ENCODE data around the gene GADD45B. TPM values are rescaled to one million over a fixed set of nuclear protein-coding genes. Genes with fewer than 3 reads are reported as not detected.
A peak's percentile ranks its signal among the peaks of the same experiment; 100 is the strongest.
"Not testable (repeated sequence)": the region's sequence is repeated elsewhere in the genome, so short reads cannot be mapped to it uniquely, and the experiment has no call there.

The GADD45B gene
- total RNA-seq, 1 experiment from 2014 or later = 44.2 TPM

DNA sequence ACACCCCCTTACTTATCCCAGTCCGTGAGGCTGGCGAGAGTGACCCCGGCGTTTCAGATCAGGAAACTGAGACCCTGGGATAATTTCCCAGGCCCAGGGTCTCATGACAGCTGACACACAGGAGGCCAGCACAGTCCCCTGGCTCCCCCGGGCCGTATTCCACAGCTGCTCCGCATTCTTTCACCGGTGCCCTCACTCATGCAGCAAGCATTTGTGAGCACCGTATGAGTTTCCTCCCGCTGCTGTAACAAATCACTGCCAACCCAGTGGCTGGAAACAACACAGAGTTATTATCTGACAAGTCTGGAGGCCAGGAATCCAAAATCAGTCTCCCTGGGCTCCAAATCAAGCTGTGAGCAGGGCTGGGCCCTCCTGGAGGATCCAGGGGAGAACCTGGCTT is 21.3 kb downstream of the GADD45B start:
- no peak for DNase-seq (ENCODE audit: low spot score)
- in situ Hi-C loops (cut with HindIII; ENCODE audit: low sequenced_read_pairs) = no loop called here

DNA sequence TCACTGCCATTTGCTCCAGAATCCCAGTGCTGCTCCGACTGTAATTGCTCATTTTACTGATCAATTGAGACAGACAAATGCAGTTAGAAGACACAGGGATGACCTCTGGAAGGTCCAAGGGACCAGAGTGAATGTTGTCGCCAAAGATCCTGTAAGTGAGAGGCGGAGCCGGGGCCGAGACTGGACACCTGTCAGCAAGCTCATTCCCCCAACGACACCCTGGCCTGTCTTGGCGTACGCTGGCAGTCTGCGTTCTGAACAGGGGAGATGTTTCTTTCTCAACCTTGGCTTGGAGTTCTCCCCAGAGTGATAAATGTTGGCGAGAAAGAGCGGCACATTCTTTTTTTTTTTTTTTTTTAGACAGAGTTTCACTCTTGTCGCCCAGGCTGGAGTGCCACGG is 24.2 kb downstream of the GADD45B start:
- in situ Hi-C loops (cut with HindIII; ENCODE audit: low sequenced_read_pairs) = no loop called here
- no peak for DNase-seq (ENCODE audit: low spot score)

DNA sequence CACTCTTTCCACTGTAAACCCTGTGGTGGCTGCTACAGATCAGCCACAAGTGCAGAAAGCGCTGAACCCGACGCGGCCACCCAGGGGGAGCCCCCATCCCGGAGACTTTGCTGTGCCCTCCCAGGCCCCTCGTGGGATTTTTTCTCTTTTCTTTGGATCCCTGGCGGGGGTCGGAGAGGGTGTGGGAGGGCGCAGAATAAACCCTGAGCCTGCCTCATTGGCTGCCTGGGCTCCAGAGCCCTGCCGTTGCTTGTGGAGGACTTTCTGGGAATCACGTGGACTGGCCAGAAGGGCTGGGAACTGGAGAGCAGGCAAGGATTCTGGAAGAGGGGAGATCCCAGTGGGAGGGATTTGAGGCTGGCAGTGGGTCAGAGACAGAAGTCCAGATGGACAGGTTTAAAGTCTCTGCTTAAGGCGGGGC is 24.9 kb downstream of the GADD45B start:
- in situ Hi-C loops (cut with HindIII; ENCODE audit: low sequenced_read_pairs) = no loop called here
- DNase-seq (ENCODE audit: low spot score) = peak; percentile 56

DNA sequence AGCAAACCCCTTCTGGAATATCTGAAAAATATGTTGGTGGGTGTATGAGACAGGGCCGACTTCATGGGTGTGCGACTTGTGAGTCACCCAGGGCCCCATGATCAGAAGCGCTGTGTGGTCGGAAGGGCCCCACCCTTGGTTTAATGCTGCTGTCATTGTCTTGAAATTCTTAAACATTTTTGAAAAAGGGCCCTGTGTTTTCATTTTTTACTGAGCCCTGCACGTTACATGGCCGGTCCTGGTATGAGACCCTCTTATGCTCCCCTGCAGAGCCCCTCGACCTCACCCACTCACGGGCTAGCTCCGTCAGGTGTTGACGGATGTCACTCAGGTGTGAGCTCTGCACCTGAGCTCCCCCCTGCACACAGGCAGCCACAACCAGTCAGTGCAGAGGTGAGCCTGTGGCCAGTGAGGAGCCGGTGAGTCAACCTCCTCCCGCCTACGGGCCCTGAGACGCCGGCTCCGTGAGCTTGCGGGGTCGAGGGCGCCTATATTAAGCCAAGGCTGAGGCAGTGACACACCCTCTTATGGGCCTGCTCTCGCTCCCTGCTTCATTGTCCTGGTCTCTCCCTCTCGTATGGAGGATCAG is 27.7 kb downstream of the GADD45B start:
- no peak for DNase-seq (ENCODE audit: low spot score)
- in situ Hi-C loops (cut with HindIII; ENCODE audit: low sequenced_read_pairs) = no loop called here

DNA sequence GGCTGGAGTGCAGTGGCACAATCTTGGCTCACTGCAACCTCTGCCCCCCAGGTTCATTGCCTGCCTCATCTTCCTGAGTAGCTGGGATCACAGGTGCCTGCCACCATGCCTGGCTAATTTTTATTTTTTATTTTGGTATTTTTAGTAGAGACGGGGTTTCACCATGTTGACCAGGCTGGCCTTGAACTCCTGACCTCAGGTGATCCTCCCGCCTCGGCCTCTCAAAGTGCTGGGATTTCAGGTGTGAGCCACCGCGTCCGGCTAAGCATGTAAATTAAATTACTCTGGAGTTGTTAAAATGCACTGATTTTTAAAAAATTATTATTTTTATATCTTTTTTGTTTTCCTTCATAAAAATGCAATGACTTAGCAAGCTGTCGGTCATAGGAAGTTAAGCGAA is 30.7 kb downstream of the GADD45B start:
- DNase-seq (ENCODE audit: low spot score); in situ Hi-C loops (cut with HindIII; ENCODE audit: low sequenced_read_pairs): not testable (repeated sequence)

DNA sequence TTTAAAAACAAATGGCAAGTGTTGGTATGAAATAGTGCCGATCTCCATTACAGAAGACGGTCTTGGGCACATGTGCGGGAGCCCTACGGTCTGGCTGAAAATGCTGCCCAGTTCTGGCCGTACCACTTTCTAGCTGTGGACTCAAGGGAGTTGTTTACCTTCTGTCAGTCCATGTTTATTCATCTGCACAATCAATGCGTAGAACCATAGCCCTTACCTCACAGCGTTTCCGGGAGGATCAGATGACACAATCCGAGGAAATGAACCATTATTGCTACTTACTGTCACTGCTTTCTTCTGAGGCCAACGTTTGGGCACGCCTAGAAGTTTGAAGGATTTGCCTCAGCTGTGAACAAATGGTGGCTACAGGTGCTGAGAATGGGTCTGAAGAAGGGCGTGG is 31.2 kb downstream of the GADD45B start:
- no peak for DNase-seq (ENCODE audit: low spot score)
- in situ Hi-C loops (cut with HindIII; ENCODE audit: low sequenced_read_pairs) = no loop called here

DNA sequence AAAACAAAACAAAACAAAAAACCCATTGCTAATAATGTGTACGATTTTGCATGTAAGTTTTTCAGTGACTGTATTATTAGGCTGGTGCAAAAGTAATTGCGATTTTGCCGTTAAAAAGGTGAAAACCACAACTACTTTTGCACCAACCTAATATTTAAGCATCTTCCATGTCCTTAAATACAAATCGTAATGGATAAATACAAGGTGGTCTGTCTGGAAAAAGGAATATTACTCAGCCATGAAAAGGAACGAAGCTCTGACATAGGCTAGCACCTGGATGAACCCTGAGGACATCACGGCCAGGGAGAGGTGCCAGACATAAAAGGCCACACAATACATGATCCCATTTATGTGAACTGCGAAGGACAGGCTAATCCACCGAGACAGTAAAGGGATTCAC is 33.2 kb downstream of the GADD45B start:
- DNase-seq (ENCODE audit: low spot score) = no peak
- in situ Hi-C loops (cut with HindIII; ENCODE audit: low sequenced_read_pairs) = no loop called here

DNA sequence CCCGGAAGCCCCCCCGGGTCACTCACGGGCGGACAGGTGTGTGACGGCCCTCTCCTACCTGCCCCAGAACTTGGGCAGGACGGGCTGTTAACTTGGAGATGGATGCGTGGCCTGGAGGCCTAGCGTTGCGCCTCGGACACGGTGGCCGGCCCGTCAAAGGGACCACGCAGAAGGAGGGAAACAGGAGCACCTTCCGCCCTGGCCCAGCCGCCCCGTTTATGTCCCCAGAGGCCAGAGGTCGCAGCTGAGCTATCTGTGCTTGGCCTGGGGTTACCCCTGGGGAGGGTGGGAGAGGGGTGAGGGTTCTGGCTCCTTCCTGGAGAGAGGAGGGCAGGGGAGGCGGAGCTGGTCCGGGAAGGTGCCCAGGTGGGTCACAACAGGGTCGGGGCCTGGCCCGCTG is 35.6 kb downstream of the GADD45B start:
- DNase-seq (ENCODE audit: low spot score) = no peak
- in situ Hi-C loops (cut with HindIII; ENCODE audit: low sequenced_read_pairs) = no loop called here

DNA sequence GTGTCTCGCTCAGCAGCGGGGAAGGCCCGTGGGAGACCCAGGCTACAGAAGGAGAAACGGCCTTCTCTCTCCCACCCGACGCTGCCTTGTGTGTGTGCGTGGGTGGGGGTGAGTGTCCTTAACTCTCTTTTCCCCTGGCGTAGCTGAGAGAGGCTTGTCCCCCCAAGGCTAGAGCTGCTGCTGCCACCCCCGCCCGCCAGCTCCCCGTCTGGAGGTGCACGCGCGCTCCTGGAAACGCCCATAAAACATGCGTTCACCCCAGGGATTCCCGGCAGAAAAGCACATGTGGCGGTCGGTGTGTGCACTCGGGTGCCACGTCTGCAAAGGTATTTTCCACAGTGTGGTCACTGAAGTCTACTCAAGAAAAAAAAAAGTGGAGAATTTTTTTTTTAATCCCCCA is 36.1 kb downstream of the GADD45B start:
- DNase-seq (ENCODE audit: low spot score) = no peak
- in situ Hi-C loops (cut with HindIII; ENCODE audit: low sequenced_read_pairs) = no loop called here

DNA sequence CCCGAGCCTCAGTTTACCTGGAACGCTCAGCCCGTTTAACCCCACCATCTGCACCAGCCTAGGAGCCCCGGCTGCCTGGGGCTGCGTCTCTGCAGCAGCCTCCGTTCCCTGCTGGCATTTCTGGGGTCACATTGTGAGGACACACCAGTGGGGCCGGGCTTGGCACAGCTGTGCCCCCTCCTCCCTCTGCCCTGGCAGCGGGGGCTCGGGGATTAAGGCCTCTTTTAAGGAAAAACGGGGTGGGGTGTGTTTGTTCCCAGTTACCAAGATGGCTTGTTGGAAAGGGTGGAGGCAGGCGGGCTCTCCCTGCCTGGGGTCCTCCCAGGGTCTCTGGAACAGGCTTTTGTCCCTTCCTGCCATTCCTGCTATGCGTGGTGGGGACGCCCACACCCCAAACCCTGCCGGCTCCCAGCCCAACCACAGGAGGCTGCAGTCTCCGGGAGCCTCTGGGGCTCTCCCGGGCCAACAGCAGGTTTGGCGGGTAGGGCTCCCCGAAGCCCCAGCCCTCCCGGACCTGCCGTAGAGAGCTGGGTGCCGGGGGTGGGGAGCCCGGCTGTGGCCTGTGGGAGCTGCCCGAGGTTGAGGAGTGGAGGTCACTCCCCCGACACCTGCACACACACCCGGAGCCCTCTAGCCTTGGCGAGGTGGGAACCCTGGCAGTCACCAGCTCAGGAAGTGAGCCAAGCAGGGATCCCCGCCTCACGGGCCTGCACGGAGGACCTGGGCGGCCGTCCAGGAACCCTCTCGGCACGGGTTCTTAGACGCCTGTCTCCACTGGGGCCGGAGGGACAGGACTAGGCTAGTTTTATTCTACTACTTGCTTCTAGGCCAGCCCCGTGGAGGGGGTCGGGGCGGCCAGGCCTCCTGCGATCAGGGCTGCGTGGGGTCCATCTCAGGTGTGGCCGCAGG is 36.9 kb downstream of the GADD45B start:
- no peak for DNase-seq (ENCODE audit: low spot score)
- in situ Hi-C loops (cut with HindIII; ENCODE audit: low sequenced_read_pairs) = no loop called here

DNA sequence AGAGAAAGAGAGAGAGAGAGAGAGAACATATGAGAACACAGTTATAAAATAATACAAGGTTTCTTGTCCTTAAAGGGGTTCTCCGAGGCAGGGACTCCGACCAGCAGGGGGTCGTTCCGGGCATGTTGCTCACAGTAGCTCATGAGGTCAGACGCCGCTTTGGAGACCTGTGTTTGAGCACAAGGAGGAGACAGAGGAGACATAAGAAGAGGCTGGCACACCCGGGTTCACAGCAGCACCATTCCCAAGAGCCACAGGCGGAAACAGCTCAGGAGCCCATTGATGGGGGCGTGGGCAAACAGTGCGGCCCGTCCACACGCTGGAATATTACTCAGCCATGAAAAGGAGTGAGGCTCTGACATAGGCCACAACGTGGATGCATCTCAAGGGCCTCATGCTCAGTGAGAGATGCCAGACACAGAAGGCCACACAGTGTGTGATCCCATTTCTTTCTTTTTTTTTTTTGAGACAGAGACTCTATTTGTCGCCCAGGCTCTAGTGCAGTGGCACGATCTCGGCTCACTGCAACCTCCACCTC is 39.1 kb downstream of the GADD45B start:
- in situ Hi-C loops (cut with HindIII; ENCODE audit: low sequenced_read_pairs) = no loop called here
- no peak for DNase-seq (ENCODE audit: low spot score)

DNA sequence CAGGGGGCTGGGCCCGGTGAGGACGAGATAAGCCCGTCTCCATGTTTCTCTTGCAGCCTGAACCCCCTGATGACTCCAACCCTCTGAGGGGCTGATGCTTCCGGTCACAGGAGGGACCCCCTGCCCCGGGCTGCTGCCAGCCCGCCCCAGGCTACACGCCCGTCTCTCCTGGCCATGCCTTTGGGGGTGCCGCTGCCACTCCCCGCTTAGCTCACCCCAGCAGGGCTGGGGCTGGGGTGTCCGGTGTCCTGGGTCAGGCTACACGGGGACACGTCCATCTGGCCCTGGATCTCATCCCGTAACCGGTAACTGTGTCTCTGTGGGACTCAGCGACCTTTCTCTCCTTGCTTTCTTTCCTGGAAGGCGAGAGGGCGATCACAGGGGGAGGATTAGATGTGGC is 40.8 kb downstream of the GADD45B start:
- DNase-seq (ENCODE audit: low spot score) = no peak
- in situ Hi-C loops (cut with HindIII; ENCODE audit: low sequenced_read_pairs) = no loop called here

DNA sequence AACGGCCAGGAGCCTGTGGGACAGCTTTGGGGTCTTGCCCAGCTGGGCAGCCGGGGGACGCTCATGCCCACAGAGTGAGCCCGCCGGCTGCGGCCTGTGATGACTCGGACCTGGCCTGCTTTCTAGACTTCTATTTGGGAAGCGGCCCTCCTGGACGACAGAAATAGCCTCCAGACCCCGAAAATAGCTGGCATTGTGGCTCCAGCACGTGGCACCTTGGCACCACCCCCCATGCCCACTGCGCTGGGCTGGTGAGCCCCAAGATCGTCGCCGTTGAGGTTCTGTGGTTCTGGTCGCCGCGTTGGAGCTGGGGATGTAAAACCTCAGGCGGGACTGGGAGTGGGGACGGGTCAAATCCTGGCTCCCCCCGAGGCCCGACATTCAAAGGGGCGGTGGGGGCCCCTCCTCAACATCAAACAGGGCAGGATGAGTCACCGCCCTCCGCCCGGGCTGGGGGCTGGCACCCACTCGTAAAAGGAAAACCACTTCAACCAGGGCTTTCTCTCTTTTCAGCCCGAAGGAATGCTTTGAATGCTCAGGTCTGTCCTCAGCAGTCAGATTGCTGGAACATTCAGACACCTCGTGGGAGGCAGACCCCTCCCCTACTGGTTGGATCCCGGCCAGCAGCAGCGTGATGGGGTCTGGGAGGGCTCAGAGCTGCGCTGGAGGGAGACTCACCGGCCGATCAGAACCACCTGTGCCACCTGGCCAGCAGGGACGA is 42.1 kb downstream of the GADD45B start:
- DNase-seq (ENCODE audit: low spot score) = no peak
- in situ Hi-C loops (cut with HindIII; ENCODE audit: low sequenced_read_pairs) = no loop called here

DNA sequence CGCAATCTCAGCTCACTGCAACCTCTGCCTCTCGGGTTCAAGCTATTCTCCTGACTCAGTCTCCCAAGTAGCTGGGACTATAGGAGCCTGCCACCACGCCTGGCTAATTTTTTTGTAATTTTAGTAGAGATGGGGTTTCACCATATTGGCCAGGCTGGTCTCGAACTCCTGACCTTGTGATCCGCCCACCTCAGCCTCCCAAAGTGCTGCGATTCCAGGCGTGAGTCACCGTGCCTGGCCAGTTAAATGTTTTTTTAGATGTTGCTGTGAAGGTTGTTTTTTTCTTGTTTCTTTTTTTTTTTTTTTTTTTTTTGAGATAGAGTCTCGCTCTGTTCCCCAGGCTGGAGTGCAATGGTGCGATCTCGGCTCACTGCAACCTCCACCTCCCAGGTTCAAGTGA is 42.9 kb downstream of the GADD45B start:
- DNase-seq (ENCODE audit: low spot score); in situ Hi-C loops (cut with HindIII; ENCODE audit: low sequenced_read_pairs): not testable (repeated sequence)

DNA sequence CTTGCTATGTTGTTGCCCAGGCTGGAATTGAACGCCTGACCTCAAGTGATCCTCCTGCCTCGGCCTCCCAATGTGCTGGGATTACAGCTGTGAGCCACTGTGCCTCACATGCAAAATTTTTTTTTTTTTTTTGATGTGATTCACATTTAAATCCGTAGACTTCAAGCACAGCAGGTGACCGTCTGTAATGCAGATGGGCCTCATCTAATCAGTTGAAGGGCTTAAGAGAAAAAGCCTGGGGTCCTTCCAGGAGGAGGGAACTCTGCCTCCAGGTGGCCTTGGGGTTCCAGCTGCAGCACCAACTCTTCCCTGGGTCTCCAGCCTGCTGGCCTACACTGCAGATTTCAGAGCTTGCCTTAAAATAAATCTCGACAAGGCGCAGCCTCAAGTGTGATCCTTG is 43.6 kb downstream of the GADD45B start:
- DNase-seq (ENCODE audit: low spot score) = no peak
- in situ Hi-C loops (cut with HindIII; ENCODE audit: low sequenced_read_pairs) = no loop called here

DNA sequence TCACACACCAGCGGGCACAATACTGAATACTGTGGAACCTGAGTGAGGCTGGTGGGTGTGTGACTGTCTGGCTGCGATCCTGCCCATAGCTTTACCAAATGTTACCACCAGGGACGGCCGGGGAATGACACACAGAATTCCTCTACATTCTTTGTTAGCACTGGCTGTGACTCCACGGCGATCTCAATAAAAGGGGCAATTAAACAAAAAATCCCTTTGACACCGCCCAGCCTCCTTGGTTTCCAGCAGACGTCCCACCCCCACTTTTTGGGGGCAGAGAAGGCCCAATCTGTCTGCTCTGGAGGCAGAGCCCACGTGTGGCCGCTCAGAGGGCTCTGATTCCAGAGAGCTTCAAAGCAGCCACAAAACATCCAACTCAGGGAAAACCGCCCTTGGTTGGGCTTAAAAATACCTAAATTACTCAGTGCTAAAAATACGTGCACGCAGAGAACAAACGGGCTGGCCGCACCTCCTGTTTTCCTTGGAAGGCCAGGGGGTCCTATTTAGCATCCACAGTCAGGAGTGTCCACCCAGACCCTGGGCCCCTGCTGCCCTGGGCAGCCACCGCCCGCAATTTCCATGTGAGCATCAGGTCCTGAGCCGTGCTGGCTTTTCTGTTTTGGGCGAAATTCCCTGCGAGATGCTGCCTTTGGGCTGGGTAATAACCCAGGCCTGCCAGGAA is 47.8 kb downstream of the GADD45B start:
- in situ Hi-C loops (cut with HindIII; ENCODE audit: low sequenced_read_pairs) = no loop called here
- DNase-seq (ENCODE audit: low spot score) = peak; percentile 61

DNA sequence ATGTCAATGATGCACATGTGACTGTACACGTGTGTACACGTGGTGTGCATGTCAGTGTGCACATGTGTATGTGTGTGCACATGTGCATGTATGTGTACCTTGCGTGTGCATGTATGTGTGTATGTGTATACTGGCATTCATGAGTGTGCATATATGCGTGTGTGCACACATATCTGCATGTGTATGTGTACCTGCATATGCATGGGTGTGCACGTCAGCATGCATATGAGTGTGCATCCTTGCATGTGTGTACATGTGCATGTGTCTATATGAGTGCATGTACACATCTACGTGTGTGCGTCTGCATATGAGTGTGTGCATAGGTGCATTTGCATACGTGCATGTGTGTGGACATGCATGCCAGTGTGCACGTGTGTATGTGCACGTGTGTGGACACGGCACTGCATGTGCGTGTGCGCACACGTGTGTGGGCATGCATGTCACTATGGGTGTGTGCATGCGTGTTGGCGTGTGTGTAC is 48.5 kb downstream of the GADD45B start:
- in situ Hi-C loops (cut with HindIII; ENCODE audit: low sequenced_read_pairs) = no loop called here
- DNase-seq (ENCODE audit: low spot score) = no peak

DNA sequence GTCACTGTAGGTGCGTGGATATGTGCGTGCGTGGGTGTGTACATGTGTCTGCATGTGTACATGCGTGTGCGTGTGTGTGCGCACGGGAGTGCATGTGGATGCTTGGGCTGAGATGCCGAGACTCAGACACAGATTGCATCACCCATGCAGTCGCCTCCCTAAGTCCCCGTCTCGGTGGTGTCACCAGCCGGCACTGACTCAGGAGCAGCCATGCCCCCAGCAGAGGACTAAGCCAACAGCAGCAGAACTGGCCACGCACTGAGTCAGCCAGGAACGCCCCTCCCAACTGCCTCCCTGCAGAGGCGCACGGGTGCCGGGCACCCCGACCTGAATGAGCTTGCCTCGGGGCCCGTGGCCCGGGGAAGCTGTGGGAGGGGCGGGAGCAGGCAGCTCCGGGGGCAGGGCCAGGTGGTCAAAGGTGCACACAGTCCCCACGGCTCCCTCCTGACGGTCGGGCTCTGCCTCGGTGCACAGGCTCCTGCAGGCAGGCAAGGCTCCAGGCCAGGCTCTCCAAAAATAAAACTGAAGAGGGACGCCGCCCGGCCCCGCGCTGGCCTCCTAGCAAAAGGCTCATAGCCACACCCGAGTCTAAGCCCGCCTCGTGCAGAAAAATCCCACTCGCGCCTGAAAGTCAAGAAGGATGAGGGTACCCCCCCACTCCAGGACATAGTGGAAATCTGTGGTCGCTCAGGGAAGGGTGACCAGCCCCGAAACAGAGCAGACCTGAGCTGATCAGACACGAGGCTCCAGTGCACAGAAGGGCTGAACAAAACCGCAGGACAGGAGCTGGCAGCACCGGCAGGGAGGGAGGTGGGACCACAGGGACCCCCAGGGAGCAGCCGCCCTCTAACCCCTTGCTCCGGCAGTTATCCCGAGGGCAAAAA is 49.2 kb downstream of the GADD45B start:
- DNase-seq (ENCODE audit: low spot score) = peak; percentile 81
- in situ Hi-C loops (cut with HindIII; ENCODE audit: low sequenced_read_pairs) = no loop called here
